Left lung (tissue), 10 donors: ENCODE measurements around the gene HES2. TPM values are rescaled to one million over a fixed set of nuclear protein-coding genes. Genes with fewer than 3 reads are reported as not detected.

Experiments
- ATAC-seq: fragments of 200-7000 bp; cut with Tn5 transposase; one replicate; pipeline ENCODE4 v1.9.1; 2020; ENCODE audit warnings: moderate library complexity
- DNase-seq, 4 donors: peaks; one replicate each; pipeline ENCODE4 v3.0.0-alpha.2; 2013 to 2020
- H3K27ac ChIP-seq, 2 donors: fragments of 200-600 bp; sonication (generic) in 1 of 2; one replicate each; pipeline versions ENCODE4 v1.5.0 to v1.8.0; 2020 to 2021
- H3K27me3 ChIP-seq, 2 donors: fragments of 200-600 bp; sonication (generic) in 1 of 2; one replicate each; pipeline versions ENCODE4 v1.5.0 to v1.8.0; 2020 to 2021
- H3K36me3 ChIP-seq, 2 donors: fragments of 200-600 bp; sonication (generic) in 1 of 2; one replicate each; pipeline versions ENCODE4 v1.5.0 to v1.8.0; 2020 to 2021
- H3K4me1 ChIP-seq, 2 donors: fragments of 200-600 bp; one replicate each; pipeline ENCODE4 v1.8.0; 2021
- H3K4me3 ChIP-seq, 2 donors: fragments of 200-600 bp; sonication (generic) in 1 of 2; one replicate each; pipeline versions ENCODE4 v1.5.0 to v1.8.0; 2020 to 2021; ENCODE audit warnings: mild to moderate bottlenecking in 1 of 2
- H3K9me3 ChIP-seq, 2 donors: fragments of 200-600 bp; sonication (generic) in 1 of 2; one replicate each; pipeline versions ENCODE4 v1.5.0 to v1.8.0; 2020 to 2021
- CTCF ChIP-seq, 2 donors: fragments of 200-600 bp; sonication (generic) in 1 of 2; IDR thresholded peaks; one replicate each; pipeline versions ENCODE4 v1.5.0 to v1.8.0; 2021; ENCODE audit warnings: antibody characterized with exemption in 2 of 2
- intact Hi-C, 2 donors: fragments of 100-400 bp; cut with DNase I; formaldehyde crosslinking; loops; one replicate each; pipeline versions ENCODE4 v1.11.2 to v1.14.2; 2022
- polyA plus RNA-seq, 6 donors: library from polyadenylated mRNA; unstranded; fragments of 120-200 nt; gene quantifications; one replicate each; pipeline ENCODE4 v1.2.1, GENCODE V29; 2013; ENCODE audit not compliant: insufficient read length in 6 of 6
- total RNA-seq, 2 donors: library from RNA; stranded (reverse); fragmentation: NEBNext Ultra II Directional; extraction: Animal tissue kit (Norgen Biotek cat#: 25700); gene quantifications; one replicate each; pipeline ENCODE4 v1.2.1, GENCODE V29; 2021
- donor health status: DM: no; HTN: yes; CAD: no.
- donor health status: DM: no; HTN: no; CAD: no.

HES2 gene
- total and polyA plus RNA-seq, 8 donors = 0.06 to 6.6 (median 0.18) TPM

DNA sequence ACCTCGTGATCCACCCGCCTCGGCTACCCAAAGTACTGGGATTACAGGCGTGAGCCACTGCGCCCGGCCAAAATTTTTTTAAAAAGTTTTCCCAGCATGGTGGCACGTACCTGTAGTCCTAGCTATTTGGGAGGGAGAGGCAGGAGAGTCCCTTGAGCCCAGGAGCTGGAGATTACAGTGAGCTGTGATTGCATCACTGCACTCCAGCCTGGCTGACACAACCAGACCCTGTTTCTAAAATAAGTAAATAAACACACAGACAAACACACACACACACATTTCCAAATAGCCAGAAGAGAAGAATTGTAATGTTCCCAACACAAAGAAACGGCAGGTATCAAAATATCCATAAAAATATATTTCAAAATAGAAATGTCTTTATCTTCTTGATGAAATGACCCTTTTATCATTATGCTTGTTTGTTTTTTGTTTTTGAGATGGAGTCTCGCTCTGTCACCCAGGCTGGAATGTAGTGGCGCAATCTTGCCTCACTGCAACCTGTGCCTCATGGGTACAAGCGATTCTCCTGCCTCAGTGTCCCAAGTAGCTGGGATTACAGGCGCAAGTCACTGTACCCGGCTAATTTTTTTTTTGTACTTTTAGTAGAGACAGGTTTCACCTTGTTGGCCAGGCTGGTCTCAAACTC is 9.3 kb downstream of the HES2 start:
- intact Hi-C loops = loop anchor here in 1 of 2 donors (10.0 kb wide), 1 partner anchor 156 kb away; no protein-coding TSS in a partner anchor
- H3K27me3 ChIP-seq = peaks cover 2 to 95% of the 10 kb centered on the region in 2 donors

DNA sequence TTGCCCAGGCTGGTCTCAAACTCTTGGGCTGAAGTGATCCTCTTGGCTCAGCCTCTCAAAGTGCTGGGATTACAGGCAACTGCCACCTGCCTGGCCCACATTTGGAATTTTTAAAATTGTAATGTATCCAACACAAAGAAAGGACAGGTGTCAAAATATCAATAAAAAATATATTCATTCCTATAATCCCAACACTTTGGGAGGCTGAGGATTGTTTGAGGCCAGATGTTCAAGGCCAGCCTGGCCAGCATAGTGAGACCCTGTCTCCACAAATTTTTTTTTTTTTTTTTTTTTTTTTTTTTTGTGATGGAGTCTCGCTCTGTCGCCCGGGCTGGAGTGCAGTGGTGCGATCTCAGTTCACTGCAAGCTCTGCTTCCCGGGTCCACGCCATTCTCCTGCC is 10.0 kb downstream of the HES2 start:
- Histone ChIP-seq H3K4me3 (no peak overlapping the region), H3K27ac (no peak overlapping the region), H3K9me3 (no peaks in the 10 kb centered on the region), H3K36me3 (no peaks in the 10 kb centered on the region), H3K27me3 (peaks cover 2 to 94% of the 10 kb centered on the region in 2 donors), H3K4me1 (no peaks in the 10 kb centered on the region)
- intact Hi-C loops = loop anchor here in 1 of 2 donors (10.0 kb wide), 1 partner anchor 155 kb away; no protein-coding TSS in a partner anchor
- ATAC-seq (no peak), DNase-seq (no peak)
- TF ChIP-seq CTCF (IDR thresholded peaks at IDR 0.05) = no peak

More for the DNA sequence above, 9.3 kb downstream of the HES2 start:
- no peak for ATAC-seq
- H3K4me1 ChIP-seq = no peaks in the 10 kb centered on the region
- no peaks in the 10 kb centered on the region for H3K9me3 ChIP-seq
- H3K36me3 ChIP-seq = no peaks in the 10 kb centered on the region
- TF ChIP-seq CTCF (IDR thresholded peaks at IDR 0.05) = no peak
- DNase-seq = no peak
- H3K27ac ChIP-seq = no peak overlapping the region
- no peak overlapping the region for H3K4me3 ChIP-seq

GRCh38 chr1:6409053-6409452 is 10.7 kb downstream of the HES2 start:
- intact Hi-C loops = no loop called here
- Histone ChIP-seq H3K36me3 (no peaks in the 10 kb centered on the region), H3K27ac (no peak overlapping the region), H3K9me3 (no peaks in the 10 kb centered on the region), H3K27me3 (peaks cover 2 to 87% of the 10 kb centered on the region in 2 donors), H3K4me1 (no peaks in the 10 kb centered on the region), H3K4me3 (no peak overlapping the region)
- ATAC-seq (no peak), DNase-seq (no peak)
- no peak for TF ChIP-seq CTCF (IDR thresholded peaks at IDR 0.05)

GRCh38 chr1:6408023-6408422 is 11.7 kb downstream of the HES2 start:
- Histone ChIP-seq H3K9me3 (no peaks in the 10 kb centered on the region), H3K27me3 (peaks cover 2 to 77% of the 10 kb centered on the region in 2 donors), H3K27ac (no peak overlapping the region), H3K36me3 (no peaks in the 10 kb centered on the region), H3K4me3 (no peak overlapping the region), H3K4me1 (no peaks in the 10 kb centered on the region)
- ATAC-seq = no peak
- DNase-seq = no peak
- intact Hi-C loops = no loop called here
- TF ChIP-seq CTCF (IDR thresholded peaks at IDR 0.05) = no peak

- H3K27me3 ChIP-seq = peaks cover 2 to 39% of the 10 kb centered on the region in 2 donors
- intact Hi-C loops = loop anchor here in 1 of 2 donors (5.0 kb wide), 1 partner anchor 39 kb away; no protein-coding TSS in a partner anchor
- ATAC-seq (peak; percentile 52), DNase-seq (no peak)
- H3K9me3 ChIP-seq = no peaks in the 10 kb centered on the region
- no peak overlapping the region for H3K4me3 ChIP-seq
- H3K27ac ChIP-seq = no peak overlapping the region
- H3K36me3 ChIP-seq = no peaks in the 10 kb centered on the region
- H3K4me1 ChIP-seq = no peaks in the 10 kb centered on the region
- TF ChIP-seq CTCF (IDR thresholded peaks at IDR 0.05) = no peak
These were observed 18.0 kb downstream of the HES2 start for GRCh38 chr1:6401673-6402072.
